Cardiac septum (tissue), 1 donor: ENCODE results near the gene GJD4. TPM values are rescaled to one million over a fixed set of nuclear protein-coding genes. Genes with fewer than 3 reads are reported as not detected.

ENCODE experiments used
- DNase-seq: peaks from one replicate; pipeline ENCODE4 v3.0.0-alpha.2; 2020; ENCODE audit warnings: low spot score
- intact Hi-C: fragments of 100-400 bp; cut with DNase I; formaldehyde crosslinking; loops from one replicate; pipeline ENCODE4 v1.14.0; 2022
- long read RNA-seq: library from polyadenylated mRNA; unstranded; transcript quantifications from one replicate; pipeline ENCODE4 v2.0.0, GENCODE V29; 2021
- total RNA-seq: library from RNA; stranded (reverse); fragmentation: NEBNext Ultra II Directional; extraction: Animal tissue kit (Norgen Biotek cat#: 25700); gene quantifications from one replicate; pipeline ENCODE4 v1.2.1, GENCODE V29; 2021
- donor health status: DM: no; HTN: no; CAD: no.

The GJD4 gene, protein sequence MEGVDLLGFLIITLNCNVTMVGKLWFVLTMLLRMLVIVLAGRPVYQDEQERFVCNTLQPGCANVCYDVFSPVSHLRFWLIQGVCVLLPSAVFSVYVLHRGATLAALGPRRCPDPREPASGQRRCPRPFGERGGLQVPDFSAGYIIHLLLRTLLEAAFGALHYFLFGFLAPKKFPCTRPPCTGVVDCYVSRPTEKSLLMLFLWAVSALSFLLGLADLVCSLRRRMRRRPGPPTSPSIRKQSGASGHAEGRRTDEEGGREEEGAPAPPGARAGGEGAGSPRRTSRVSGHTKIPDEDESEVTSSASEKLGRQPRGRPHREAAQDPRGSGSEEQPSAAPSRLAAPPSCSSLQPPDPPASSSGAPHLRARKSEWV
- total RNA-seq, result not detected
- long read RNA-seq, result 0 reads

DNA sequence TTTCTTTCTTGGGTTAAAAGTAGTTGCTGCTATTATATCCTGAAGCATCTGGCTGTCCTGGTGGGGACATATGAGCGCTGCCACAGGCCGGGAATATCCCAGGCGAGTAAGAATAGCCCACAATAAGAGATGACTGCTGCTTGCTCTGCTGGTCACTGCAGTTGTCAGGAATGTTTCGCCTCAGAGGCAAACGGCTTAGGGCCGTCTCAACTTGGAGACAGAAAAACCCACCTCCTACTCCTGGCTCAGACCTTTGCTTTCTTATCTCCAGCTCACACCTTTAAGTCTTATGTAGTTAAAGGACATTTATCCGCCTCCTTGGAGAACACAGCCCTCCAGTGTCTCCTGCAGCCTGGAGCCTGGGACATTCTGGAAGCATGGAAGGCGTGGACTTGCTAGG, at the start of gene GJD4:
TSS of gene GJD4 (plus strand) at position 151 of the 400 bp plus-strand sequence. CDS start at position 378, 227 bp downstream.
- intact Hi-C loops, result no loop called here
- DNase-seq, result no peak

DNA sequence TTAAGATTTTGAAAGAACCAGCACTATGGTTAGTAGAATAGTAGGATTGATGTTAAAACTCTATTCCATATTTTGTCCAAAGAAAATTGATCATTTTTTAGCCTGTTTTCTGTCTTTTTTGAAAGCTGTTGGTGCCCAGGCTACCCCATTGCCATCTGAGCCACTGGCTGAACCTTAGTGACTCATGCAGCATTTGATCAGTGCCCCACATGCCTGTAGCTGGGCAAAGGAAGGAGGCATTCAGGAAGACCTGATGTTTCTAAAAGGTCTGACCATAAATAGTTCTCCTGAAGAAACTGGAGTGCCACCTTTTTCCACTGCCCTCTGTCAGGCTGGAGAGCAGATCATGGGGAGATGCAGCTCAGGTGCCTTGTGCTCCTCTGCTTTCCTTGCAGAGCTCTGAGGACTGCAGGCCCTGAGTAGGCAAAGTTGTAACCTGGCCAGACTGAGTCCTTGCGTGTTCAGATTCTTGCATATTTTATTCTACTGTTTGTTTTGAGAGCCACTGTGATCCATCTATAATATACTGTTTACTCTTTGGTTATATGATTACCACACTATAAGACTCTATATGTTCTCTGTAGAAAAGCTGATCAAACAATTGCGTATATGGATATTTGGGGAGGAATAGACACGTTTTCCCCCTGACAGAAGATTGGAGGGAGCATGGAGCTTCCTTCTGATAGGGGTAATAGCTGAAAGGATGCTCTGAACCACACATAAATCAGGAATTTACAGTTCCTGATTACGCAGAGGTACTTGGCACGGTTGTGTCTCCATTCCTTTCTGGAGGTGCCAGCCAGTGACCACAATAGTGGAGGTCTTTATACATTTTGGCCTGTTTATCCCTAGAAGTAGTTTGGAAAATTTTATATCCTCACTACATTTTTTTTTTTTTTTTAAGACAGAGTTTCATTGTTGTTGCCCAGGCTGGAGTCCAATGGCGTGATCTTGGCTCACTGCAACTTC, 48.9 kb upstream of the GJD4 start:
- no peak for DNase-seq
- intact Hi-C loops, result no loop called here

DNA sequence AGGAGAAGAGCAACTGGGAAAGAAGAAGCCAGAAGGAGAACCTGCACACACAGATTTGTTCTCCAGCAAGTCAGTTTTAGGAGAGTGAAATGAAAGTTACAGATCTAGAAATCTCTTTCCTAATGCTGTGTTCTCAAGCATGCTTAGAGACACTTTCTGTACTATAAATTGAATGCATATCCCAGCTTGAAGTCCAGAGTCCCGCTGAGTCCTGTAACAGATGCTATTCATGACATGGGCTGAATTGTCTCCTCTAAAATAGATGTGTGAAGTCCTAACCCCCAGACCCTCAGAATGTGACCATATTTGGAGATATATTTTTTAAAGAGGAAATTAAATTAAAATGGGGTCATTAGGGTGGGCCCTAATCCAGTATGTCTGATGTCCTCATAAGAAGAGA, 46.9 kb upstream of the GJD4 start:
- no peak for DNase-seq
- intact Hi-C loops, result no loop called here

DNA sequence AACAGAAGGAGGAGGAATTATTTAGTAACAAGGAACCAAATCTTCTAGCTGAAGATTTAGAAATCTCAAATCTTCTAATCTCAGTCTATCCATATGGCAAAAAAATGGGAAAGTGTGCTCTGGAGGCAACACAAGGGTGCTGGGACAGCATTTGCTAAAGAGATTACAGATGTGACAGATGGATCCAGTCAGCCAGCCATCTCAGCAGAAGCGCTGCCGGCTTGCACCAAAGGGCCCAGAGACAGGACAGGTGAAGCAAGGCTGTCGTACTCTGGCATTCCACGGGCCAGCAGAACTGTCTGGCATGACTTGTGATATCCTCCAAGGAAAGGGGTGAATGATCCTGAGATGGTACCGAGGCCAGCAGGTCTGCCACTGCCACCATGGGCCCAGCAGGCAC, 45.7 kb upstream of the GJD4 start:
- intact Hi-C loops, result no loop called here
- no peak for DNase-seq

DNA sequence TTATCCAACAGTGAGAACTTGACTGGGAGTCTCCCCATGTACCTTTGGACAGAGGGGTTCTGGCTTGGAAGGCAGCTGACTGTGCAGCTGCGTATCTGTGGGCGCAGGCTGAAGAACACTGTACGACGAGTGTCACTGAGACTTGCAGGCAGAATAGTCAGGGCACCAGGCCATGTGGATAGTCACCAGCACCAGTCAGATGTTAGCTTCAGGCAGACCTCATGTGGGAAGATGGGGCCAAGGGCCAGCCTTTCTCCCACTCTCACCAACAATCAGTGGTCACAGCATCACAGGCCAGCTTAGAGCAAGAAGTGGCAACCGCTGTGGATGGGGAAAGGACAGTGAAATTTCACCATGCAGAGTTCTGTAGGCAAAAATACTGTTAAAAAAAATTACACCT, 43.4 kb upstream of the GJD4 start:
- no peak for DNase-seq
- intact Hi-C loops, result loop anchor here (5.0 to 10.0 kb wide), 2 partner anchors 224 to 437 kb away; partner anchors contain the start of genes CCNY and CREM

DNA sequence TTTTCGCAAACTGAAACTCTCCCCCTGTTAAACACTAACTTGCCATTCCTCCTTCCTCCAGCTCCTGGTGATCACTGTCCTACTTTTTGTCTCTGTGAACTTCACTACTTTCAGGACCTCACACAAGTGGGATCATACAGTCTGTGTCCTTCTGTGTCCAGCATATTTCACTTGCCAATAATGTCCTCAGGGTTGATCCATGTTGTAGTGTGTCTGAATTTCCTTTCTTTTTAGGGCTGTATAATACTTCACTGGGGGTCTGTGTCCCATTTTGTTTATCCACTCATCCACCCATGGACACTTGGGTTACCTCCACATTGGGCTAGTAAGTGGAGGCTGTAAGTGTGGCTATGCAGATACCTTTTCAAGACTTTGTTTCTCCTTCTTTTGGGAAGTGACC, 42.7 kb upstream of the GJD4 start:
- no peak for DNase-seq
- intact Hi-C loops, result loop anchor here (5.0 to 10.0 kb wide), 2 partner anchors 225 to 438 kb away; partner anchors contain the start of genes CCNY and CREM

DNA sequence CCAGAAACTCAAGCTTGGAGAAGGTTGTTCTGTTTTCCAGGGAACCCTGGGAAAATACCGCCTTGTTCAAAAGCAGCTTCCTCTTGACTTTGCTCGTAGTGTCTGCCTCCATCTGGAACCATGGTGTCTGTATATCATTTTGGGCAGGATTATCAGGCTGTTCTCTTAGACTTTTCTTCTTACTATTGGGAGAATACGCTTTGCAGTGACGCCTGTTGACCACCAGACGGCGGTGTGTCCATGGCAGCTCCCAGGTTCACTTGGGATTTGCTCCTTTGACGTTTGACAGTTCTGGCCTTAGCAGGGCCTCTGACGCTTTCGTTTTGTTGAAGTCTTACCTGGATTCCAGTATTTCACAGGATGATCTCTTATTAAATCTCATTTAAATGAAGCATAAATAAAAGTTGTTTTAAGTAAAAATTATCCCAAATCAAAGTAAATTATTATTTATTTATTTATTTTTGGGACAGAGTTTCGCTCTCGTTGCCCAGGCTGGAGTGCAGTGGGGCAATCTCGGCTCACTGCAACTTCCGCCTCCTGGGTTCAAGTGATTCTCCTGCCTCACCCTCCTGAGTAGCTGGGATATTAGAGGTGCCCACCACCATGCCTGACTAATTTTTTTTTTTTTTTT, 41.8 kb upstream of the GJD4 start:
- DNase-seq, result no peak
- intact Hi-C loops, result loop anchor here (5.0 to 10.0 kb wide), 2 partner anchors 226 to 439 kb away; partner anchors contain the start of genes CCNY and CREM

DNA sequence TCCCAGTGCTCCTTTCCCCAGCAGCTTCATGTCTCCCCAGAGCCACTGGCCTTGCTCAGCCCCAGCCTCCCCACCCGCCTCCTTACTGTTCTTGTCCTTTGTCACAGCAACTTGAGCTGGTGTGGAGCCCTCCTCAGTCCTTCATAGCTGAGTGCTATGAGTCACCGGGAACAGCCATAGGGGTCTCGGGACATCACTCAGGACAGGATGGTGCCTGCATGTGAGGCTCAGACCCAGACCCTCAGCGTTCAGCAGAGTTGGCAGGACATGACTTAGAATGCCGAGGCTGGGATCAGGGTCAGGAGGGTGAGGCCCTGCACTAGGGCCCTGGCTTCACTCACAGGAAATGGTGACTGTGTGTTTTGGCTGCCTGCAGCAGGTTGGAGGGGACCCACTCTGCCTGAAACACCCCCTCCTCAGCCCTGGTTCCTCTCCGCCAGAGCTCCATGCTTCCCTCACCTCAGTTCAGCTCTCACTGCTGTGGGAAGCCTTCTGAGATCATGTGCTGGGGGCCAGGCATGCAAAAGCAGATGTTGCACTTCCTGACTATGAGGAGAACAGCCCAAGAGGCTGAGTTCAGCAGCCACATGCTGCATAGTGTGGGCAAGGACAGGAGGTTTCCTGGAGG, 40.7 kb upstream of the GJD4 start:
- intact Hi-C loops, result loop anchor here (5.0 to 10.0 kb wide), 2 partner anchors 227 to 440 kb away; partner anchors contain the start of genes CCNY and CREM

DNA sequence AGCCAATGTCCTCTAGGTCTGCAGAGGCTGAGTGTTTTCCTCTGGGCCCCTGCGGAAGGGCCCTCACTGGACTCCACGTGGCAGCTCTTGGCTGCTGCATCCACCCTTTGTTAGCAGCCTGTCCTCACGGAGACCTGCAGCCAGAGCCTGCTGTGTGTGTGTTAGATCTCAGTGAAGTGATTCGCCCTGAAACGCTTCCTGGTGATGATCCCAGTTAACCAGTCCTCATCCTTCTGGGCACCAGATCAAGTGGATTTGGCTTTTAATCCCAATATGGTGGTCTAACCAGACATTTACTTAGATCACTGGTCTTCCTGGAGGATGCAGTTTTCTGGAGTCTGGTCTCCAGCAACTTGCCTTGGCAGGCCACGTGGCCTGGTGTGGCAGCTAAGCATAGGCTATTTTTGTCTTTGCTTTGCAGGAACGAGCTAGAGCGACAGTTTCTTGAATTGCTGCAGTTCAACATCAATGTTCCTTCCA, 39.5 kb upstream of the GJD4 start:
- no peak for DNase-seq
- intact Hi-C loops, result loop anchor here (5.0 to 10.0 kb wide), 2 partner anchors 93 to 441 kb away; partner anchors contain the start of gene CREM

More for the DNA sequence above, 40.7 kb upstream of the GJD4 start:
- DNase-seq, result no peak

DNA sequence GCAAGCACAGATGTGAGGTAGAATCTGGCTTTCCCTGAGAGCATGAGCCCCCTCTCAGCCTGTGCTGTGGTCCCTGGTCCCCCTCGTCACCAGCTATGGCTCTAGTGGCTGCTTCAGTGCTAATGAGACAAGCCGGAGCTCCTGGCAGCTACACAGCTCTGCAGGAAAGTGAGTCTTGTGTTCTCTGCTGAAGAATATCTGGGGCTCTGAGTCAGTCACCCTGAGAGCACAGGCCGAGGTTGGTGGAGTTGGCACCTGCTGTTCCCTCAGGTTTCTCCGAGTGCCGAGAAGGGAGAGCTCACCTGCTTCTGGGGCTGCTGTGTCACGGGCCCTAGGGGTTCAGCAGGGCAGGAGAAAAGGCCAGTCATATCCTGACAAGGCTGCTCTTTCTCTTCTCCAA, 37.2 kb upstream of the GJD4 start:
- intact Hi-C loops, result loop anchor here (5.0 to 10.0 kb wide), 2 partner anchors 96 to 443 kb away; partner anchors contain the start of gene CREM
- no peak for DNase-seq

DNA sequence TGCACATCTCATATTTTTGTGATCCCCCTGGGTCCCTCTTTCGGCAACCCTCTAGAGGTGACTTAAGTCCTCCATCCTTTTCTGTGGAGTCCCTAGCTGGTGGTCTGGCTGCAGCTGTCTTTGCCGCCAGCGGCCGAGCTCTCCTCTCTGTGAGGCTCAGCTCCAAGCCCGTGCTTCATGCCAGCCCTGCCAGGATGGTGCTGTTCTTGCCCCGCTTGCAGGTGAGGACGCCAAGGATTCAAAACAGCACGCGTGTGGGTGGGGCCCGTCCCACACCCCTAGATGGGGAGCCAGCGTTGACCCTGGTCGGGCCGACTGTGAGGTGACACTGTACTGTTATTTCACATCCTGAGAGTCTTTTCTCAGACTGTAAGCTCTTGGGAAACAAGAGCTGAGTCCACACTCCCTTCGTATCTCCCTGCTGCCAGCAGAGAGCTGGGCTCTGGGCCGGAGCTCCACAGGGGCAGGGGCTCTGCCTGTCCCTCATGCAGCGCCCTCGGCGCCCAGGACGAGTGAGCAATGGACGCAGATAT, 36.6 kb upstream of the GJD4 start:
- intact Hi-C loops, result loop anchor here (5.0 to 10.0 kb wide), 2 partner anchors 96 to 444 kb away; partner anchors contain the start of gene CREM
- no peak for DNase-seq

DNA sequence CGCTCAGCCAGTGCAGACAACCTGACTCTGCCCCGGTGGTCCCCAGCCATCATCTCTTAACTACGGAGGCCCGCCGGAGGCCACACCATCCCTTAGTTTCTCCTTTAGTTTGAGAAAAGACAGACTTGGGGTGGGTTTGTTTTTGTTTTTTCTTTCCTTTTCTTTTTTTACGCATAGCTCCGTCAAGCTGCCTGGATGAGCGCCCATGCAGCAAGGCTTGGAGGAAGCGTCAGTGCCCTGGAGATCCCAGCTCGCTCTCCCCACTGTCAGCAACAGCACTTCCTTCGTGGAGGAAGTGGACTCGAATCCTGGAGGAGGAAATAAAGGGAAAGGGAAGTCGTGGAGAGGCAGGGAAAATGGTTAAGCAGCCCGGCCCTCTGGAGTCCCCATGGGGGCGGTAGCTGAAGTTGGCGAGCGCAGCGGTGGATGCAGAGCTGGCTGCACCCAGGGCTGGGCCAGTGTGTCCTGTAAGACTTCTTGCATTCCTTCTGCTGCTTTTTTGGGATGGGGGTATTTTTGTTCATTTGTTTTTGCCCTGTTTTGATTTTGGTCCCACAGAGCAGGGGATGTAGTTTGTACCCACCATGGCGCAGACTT, 35.9 kb upstream of the GJD4 start:
- intact Hi-C loops, result loop anchor here (5.0 to 10.0 kb wide), 2 partner anchors 97 to 444 kb away; partner anchors contain the start of gene CREM
- no peak for DNase-seq

DNA sequence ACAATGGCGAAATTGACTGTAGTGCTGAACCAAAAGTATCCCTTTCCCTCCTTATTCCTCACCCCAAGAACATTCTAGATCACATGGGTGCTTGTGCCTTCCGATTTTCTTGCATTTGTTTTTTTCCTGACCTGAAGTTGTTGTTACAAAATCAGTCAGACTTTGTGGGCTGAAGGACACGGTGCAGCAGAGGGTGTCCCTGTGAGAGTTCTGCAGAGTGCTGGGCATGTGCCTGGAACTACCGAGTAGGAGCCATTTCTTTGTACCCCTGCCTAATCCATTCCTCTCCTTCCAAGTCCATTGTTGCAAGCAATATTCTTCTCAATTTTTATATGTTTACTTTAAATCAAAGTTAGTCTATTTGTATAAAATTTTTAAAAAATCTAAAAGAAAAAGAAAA, 35.3 kb upstream of the GJD4 start:
- DNase-seq, result no peak
- intact Hi-C loops, result loop anchor here (5.0 to 10.0 kb wide), 2 partner anchors 98 to 445 kb away; partner anchors contain the start of gene CREM

DNA sequence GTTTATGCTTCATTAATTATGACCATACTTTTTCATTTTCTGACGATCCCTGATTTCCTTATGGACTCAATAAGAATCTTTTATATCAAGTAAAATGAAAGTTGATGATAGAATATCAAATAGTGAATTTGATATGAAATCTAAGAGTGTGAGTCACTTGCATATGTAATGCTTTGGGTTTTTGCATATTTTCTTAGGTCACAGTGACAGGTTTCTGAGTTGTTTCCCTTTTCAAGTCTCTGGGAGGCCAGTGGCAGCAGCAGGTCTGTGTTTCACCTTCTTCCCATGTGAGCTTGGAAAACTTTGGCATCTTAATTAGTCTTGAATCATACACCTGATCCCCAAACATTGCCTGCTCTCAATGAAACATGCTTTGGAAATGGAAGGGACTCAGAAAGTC, 34.7 kb upstream of the GJD4 start:
- intact Hi-C loops, result no loop called here
- no peak for DNase-seq

DNA sequence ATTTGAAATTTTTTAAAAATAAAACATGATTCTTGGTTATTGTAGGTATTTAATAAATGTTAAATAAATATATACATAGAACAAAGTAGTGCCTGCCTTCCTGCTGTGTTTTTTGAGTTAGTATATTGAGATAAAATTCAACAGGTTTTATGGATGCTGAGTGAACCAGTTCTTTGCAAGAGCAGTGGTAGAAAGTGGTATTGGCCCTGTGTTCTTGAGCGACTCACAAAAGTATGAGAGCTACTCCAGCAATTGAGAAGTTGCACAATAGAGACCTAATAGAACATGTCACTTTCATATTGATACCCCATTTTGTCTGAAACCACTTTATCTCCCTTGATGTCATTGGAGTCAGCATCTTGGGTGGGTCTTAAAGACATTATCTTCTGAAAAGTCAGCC, 32.6 kb upstream of the GJD4 start:
- DNase-seq, result no peak
- intact Hi-C loops, result no loop called here

DNA sequence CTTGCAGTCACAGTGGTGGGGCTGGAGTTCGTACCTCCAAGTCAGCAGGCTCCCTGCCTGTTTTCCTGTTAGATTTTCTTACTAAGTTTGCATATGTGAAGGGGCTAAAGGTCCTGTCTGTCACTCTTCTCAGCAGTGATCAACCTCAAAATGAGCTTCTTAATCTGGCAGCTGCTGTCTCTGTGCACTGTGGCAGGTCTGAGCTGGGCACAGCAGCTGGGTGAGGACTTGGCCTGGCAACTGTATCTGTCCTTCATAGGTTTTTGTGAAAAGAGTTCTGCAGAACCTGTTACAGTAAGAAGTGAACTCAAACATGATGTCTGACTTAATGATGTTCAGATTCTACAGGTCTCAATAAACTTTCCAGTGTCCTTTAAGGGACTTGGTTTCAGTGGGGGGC, 31.3 kb upstream of the GJD4 start:
- no peak for DNase-seq
- intact Hi-C loops, result no loop called here

DNA sequence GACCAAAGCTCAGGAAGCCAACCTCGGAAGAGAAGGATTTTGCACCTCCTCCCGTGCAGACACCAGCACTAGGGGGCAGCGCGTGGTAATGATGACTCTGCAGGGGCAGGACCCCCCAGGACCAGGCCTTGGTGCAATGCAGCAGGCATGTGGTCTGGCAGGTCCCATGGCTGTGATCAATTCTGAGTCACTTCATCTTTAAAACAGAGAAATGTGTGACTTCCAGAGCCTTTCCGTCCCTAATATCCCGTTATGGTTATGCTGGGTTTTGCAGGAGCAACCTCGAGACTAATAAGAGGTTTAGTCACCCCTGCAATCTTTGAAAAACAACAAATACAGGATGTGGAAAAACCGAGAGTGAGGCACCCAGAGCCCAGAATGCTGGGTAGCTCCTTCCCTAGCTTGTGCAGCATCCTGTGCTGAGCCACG, 30.2 kb upstream of the GJD4 start:
- no peak for DNase-seq
- intact Hi-C loops, result no loop called here

DNA sequence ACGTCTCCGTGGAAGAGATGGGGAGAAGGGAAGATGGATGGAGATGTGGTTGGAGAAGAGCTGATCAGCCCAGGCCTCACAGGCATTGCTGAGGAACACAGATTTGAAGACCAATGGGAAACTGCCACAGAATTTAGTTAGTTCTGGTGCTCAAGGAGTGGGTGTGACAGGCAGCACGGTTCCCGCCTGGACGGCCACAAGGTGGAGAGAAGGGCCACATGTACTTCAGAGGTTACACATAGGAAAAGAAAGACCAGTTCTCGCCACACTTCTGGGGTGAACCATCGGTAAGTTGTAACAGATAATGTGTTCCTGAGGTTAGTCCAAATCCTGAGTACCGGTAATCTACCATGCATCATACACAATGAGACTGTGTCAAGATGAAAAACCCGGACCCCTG, 29.5 kb upstream of the GJD4 start:
- intact Hi-C loops, result no loop called here
- no peak for DNase-seq
